ENCODE results near the gene FLCN. TPM values are rescaled to one million over a fixed set of nuclear protein-coding genes. Genes with fewer than 3 reads are reported as not detected.
A peak's percentile ranks its signal among the peaks of the same experiment; 100 is the strongest.
"Not testable (repeated sequence)": the region's sequence is repeated elsewhere in the genome, so short reads cannot be mapped to it uniquely, and the experiment has no call there.

FLCN gene
- total and polyA plus RNA-seq, 4 donors, result 31.4 to 118 (median 80.1) TPM

- H3K27ac ChIP-seq (ENCODE audit: low read depth in 1 of 2, low read length in 1 of 2), result peak overlapping the region in 1 of 2 donors; percentile 75
- TF ChIP-seq, protein P1, sequence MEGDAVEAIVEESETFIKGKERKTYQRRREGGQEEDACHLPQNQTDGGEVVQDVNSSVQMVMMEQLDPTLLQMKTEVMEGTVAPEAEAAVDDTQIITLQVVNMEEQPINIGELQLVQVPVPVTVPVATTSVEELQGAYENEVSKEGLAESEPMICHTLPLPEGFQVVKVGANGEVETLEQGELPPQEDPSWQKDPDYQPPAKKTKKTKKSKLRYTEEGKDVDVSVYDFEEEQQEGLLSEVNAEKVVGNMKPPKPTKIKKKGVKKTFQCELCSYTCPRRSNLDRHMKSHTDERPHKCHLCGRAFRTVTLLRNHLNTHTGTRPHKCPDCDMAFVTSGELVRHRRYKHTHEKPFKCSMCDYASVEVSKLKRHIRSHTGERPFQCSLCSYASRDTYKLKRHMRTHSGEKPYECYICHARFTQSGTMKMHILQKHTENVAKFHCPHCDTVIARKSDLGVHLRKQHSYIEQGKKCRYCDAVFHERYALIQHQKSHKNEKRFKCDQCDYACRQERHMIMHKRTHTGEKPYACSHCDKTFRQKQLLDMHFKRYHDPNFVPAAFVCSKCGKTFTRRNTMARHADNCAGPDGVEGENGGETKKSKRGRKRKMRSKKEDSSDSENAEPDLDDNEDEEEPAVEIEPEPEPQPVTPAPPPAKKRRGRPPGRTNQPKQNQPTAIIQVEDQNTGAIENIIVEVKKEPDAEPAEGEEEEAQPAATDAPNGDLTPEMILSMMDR (IDR thresholded peaks at IDR 0.05; ENCODE audit: control extremely low read depth, extremely low read depth), result no peak
- H3K4me1 ChIP-seq (ENCODE audit: control insufficient read depth in 5 of 5, insufficient read depth in 5 of 5, low read length in 5 of 5), result peaks cover 3 to 16% (median 9%) of the 10 kb centered on the region in 5 donors
- ATAC-seq (ENCODE audit: insufficient read depth, low FRiP score), result no peak
- peaks cover 13 to 33% (median 23%) of the 10 kb centered on the region in 4 donors for H3K36me3 ChIP-seq (ENCODE audit: control insufficient read depth in 4 of 4, insufficient read depth in 4 of 4, low read length in 4 of 4)
- H3K27me3 ChIP-seq (ENCODE audit: control insufficient read depth in 3 of 3, insufficient read depth in 3 of 3, low read length in 2 of 3), result no peaks in the 10 kb centered on the region
- 62 to 82% methylated on average over 14 of the region's 14 CpGs for WGBS, 2 donors
- peak overlapping the region in 1 of 2 donors; percentile 28 for H3K9ac ChIP-seq (ENCODE audit: insufficient read depth in 1 of 2, low read length in 2 of 2)
- no peaks in the 10 kb centered on the region for H3K9me3 ChIP-seq (ENCODE audit: control insufficient read depth in 4 of 4, insufficient read depth in 3 of 4, low read length in 3 of 4)
- no peak for DNase-seq
- no peak overlapping the region for H3K4me3 ChIP-seq
Measured at GRCh38 chr17:17186551-17187505, 50.1 kb downstream of the FLCN start.

GRCh38 chr17:17186051-17186450 is 50.9 kb downstream of the FLCN start:
- peak overlapping the region in 1 of 2 donors; percentile 52 for H3K27ac ChIP-seq (ENCODE audit: low read depth in 1 of 2, low read length in 1 of 2)

GRCh38 chr17:17184985-17185757 is 51.8 kb downstream of the FLCN start:
- H3K27me3 ChIP-seq (ENCODE audit: control insufficient read depth in 3 of 3, insufficient read depth in 3 of 3, low read length in 2 of 3); H3K4me3 ChIP-seq; DNase-seq; H3K9ac ChIP-seq (ENCODE audit: insufficient read depth in 1 of 2, low read length in 2 of 2); H3K9me3 ChIP-seq (ENCODE audit: control insufficient read depth in 4 of 4, insufficient read depth in 3 of 4, low read length in 3 of 4); ATAC-seq (ENCODE audit: insufficient read depth, low FRiP score): not testable (repeated sequence)
- Histone ChIP-seq H3K36me3 (ENCODE audit: control insufficient read depth in 4 of 4, insufficient read depth in 4 of 4, low read length in 4 of 4) (peaks cover 17 to 41% (median 35%) of the 10 kb centered on the region in 4 donors), H3K27ac (ENCODE audit: low read depth in 1 of 2, low read length in 1 of 2) (peak overlapping the region in 1 of 2 donors; percentile 32), H3K4me1 (ENCODE audit: control insufficient read depth in 5 of 5, insufficient read depth in 5 of 5, low read length in 5 of 5) (peaks cover 3 to 13% (median 9%) of the 10 kb centered on the region in 5 donors)
- 41 to 55% methylated on average over 13 of the region's 13 CpGs for WGBS, 2 donors

More at GRCh38 chr17:17186051-17186450, 50.9 kb downstream of the FLCN start:
- no peaks in the 10 kb centered on the region for H3K9me3 ChIP-seq (ENCODE audit: control insufficient read depth in 4 of 4, insufficient read depth in 3 of 4, low read length in 3 of 4)
- H3K27me3 ChIP-seq (ENCODE audit: control insufficient read depth in 3 of 3, insufficient read depth in 3 of 3, low read length in 2 of 3), result no peaks in the 10 kb centered on the region
- TF ChIP-seq, protein P1 (IDR thresholded peaks at IDR 0.05; ENCODE audit: control extremely low read depth, extremely low read depth), result no peak
- ATAC-seq (ENCODE audit: insufficient read depth, low FRiP score) (no peak), DNase-seq (peak; percentile 48 to 81 (median 66))
- no peak overlapping the region for H3K4me3 ChIP-seq
- 48 to 66% methylated on average over 3 of the region's 3 CpGs for WGBS, 2 donors
- H3K4me1 ChIP-seq (ENCODE audit: control insufficient read depth in 5 of 5, insufficient read depth in 5 of 5, low read length in 5 of 5), result peaks cover 3 to 14% (median 9%) of the 10 kb centered on the region in 5 donors
- H3K36me3 ChIP-seq (ENCODE audit: control insufficient read depth in 4 of 4, insufficient read depth in 4 of 4, low read length in 4 of 4), result peaks cover 17 to 38% (median 28%) of the 10 kb centered on the region in 4 donors
- no peak overlapping the region for H3K9ac ChIP-seq (ENCODE audit: insufficient read depth in 1 of 2, low read length in 2 of 2)

Measured in lung (tissue), 12 donors.